NK-92 (cell line): ENCODE measurements around the gene NANOS3.

Experiments used
- DNase-seq: peaks from one replicate; lab custom pipeline; 2025; ENCODE audit not compliant: unreplicated experiment; lab: John Stamatoyannopoulos, UW

The NANOS3 gene

DNA sequence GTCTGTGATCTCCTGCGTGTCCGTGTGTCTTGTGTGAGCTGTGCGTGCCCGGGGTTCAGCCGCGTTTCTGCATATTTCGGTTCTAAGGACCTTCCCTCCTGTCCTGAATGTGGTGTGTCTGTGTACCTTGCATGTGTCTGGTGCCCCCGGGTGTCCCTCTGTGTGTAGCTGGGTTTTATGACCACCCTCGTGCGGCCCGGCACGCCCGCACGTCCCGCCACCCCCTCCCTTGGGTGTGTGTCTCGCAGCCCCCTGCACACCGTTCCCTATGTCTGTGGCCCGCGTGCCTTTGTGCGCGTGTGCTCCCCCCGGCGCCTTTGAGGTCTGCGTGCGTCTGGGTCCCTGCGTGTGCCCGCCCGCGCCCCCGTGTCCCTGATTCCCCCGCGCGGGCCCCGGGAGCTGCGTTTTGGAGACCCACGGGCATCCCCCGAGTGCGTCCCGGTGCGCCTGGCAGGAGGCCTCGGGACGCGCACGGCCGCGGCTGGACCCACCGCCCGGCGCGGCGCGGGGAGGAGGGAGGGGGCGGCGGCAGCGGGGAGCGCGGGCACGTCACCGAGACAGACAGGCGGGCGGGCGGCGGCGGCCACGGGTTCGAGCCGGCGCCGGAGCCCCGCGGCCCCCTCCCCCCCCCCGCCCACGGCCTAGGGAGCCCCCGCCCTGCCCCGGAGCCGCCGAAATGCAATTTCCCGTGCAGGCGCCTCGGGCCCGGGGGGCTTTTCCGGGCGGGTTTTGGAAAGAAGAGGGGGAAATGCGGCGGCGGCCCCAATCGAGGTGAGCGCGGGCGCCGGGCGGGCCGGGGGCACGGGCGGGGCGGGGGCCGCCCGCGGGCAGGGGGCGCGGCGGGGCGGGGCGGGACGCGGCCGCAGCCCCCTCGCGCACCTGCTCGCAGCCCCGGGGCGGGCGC lies 12.0 kb upstream of the NANOS3 start:
- no peak for DNase-seq

DNA sequence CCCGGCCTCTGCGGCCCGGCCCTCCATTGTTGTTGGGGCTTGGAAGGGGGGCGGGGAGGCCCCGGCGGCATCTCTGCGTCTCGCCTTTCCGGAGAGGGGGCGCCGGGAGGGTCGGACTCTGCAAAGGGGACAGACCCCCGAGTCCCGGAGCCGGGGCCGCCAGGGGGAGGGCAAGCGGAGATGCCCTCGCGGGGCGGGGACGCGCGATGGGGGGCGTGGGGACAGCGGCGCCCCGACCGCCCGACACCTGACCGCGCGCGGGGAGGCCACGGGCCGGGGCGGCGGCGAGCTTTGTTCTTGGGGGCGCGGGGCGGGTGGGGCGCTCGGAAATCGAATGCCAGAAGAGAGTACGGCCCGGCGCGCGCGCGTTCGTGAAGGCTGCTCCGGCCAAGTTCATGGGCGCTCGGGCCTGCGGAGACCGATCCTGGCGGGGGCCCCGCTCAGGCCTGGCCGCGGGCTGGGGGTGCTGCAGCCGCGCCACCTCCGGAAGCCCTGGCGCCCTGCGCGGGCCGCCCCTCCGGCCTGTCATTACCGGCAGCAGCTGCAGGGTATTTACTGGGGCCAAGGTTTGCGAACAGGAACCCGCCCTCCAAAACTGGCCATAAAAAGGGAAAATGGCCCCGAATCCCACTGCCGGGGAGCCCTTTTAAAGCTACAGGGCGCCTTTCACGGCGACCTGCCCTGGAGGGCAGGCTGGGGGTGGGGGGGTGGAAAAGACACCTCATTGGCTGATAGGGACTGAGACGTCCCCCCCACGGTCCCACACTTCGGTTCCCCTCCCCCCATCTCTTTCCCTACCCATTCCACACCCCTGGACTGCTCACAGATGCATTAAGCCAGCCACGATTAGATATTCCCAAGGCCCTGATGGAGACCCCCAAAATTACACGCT lies 11.1 kb upstream of the NANOS3 start:
- no peak for DNase-seq

DNA sequence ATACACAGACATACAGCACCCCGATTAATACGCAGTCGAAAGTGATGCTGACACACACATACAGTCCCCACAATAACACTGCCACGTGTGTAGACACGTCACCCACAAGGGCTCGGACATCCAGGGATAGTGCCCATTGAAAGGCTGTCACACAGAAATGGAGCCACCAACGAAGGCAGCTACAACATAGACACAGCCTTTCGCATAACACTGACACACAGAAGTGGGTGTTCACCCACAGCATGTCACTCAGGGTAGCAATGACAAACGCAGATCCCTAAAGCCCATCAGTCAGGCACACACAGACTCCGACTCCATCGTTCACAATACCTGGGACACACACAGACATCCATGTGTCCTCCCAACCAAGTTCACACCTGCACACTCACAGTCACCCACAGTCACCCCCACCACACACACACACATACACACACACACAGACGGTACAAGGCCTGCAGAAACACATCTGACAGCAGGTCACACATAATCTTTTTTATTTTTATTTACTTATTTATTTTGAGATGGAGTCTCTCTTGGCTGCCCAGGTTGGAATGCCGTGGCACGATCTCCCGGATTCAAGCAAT lies 10.4 kb upstream of the NANOS3 start:
- no peak for DNase-seq

DNA sequence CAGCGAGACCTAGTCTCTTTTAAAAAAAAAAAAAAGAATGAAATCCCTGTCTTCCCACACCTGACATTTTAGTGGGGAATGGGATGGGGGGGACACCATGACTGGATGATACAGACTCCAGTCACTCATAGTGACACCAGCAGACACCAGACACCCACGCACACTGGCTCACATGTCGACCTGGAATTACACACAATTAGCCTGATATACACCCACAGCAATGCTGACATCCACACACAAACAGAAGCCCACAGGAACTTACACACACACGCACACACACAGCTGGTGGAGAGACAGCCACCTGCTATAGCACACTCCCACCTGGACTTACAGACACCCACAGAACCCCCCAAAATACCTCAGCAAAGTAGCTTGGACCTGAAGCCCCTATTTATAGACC lies 8.3 kb upstream of the NANOS3 start:
- no peak for DNase-seq

DNA sequence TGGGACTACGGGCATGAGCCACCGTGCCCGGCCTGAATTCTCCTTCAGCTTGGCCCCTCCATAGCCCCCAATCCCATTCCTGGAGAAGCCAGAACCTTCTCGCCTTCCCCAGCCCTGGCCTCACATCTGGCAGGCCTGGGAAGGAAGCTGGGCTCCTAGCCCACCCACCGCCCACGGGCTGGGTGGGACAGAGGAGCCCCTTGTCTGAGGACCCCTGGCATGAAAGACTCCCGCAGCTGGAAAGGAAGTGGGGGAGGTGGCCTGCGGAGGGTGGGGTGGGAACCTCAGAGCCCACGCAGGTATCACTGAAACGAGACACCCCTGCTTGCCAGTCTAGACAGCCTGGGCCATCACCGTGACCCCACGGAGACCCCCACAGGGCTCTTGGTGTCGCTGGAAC lies 7.7 kb upstream of the NANOS3 start:
- DNase-seq, result no peak

DNA sequence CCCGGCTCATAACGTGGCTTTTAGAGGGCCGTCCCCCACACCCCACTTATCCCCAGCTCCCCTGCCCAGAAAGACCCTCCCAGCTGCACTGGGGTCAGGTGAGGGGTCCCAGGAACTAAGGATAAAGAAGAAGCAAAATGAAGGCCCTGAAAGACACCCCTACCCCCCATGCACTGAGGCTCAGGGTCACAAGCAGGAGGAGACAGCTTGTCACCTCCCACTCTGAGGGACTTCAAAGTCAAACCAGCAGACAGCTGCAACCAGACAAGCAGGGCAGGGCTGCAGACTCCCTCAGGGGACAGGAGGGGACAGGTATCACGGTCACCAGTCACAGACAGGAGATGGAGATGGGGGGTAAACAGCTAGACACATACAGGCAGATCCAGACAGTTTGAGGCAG lies 6.1 kb upstream of the NANOS3 start:
- no peak for DNase-seq

DNA sequence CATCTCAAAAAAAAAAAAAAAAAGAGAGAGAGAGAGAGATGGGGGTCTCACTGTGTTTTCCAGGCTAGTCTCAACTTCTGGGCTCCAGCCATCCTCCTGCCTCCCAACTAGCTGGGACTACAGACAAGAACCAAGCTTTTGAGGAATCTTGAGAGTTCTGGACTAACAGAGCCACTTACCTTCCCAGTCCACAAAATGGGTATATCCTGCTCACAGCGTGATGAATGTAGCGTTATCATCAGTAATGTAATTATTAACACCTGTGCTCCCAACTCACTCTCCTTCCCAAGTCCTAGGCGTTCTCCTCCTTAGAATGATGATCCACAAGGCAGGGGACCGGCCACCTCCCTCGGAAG lies 4.6 kb upstream of the NANOS3 start:
- DNase-seq, result no peak

DNA sequence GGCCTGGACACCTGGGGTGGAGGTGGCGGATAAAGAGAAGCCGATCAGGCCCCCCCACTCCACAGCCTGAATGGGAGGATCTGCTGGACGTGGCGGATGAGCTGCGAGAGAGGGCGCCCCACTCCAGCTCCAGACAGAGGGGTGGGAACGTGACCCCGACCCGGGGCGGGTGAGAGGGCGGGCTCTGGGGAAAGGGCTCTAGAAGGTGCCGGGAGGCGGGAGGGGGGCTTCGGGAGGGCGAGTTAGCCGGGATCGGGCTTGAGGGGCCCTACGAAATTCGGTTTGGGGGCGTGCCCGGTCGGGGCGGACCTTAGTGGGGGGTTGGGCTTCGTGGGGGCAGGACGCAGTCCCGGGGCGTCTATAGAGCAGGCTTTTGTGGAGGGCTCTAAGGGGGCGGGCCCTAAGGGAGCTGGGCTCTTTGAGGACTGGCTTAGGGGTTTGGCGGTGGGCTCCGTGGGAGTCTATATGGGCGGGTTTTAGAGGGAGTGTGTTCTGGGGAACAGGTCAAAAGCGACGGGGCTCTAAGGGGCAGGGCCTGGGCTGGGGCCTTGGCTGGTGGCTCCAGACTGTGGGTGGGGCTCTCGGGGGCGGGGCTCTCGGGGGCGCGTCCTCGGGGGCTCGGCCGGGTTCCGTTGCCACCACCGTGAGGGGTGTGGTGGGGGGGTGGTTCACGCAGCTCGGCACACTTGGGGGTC lies 4.1 kb upstream of the NANOS3 start:
- DNase-seq, result no peak

DNA sequence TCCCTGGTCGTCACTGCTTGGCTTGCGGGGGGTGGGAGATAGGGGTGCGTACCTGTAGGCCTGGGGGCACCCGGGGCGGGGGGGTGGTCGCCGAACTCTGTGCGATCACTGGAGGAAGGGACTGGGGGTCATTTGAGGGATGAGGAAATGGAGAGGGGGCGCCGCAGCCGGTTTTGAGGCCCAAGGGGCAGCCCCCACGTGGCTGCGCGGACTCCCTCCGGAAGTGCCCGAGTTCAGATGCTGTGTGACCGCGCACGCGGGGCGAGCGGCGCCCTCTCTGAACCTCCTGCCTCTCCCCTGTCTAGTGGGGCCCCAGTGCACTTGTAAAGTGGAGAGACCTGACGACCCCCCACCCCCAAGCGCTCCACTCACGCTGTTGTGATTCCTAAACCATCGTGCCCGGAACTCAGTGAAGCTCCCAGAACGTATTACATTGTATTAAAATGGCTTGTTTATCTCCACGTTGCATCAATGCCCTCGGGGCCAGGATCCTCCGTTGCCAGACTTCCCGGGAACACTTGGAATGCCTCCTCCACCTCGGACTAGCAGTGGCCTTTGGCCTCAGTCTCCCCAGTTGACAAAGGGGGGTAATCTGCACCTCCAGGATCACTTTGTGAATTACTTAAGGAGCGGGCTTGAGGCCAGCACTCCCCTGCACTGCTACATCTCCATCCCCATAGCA lies 3.0 kb upstream of the NANOS3 start:
- no peak for DNase-seq

DNA sequence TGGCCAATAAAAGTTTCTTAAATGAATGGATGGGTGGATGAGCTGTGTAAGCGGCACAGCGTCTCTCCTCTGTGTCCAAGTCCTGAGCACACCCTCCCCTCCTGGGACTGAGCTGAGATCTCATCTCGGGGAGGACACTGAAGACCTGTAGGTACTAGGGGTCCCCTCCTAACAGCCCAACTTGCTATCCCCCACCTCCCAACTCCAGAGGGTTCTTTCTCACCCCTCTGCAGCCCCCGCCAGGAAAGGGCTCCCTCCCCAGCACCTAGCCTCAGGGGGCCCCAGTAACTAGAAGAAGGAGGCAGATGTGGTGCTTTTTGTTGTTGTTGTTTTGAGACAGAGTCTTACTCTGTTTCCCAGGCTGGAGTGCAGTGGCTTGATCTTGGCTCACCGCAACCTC lies 1.1 kb upstream of the NANOS3 start:
- no peak for DNase-seq

DNA sequence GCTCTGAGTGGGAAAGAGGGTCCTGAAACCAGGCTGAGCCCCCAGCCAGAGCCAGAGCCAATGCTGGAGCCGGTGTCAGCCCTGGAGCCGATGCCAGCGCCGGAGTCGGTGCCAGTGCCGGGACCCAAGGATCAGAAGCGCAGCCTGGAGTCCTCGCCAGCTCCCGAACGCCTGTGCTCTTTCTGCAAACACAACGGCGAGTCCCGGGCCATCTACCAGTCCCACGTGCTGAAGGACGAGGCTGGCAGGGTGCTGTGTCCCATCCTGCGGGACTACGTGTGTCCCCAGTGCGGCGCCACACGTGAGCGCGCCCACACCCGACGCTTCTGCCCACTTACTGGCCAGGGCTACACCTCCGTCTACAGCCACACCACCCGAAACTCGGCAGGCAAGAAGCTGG lies 369 bp downstream of the NANOS3 start:
- no peak for DNase-seq

DNA sequence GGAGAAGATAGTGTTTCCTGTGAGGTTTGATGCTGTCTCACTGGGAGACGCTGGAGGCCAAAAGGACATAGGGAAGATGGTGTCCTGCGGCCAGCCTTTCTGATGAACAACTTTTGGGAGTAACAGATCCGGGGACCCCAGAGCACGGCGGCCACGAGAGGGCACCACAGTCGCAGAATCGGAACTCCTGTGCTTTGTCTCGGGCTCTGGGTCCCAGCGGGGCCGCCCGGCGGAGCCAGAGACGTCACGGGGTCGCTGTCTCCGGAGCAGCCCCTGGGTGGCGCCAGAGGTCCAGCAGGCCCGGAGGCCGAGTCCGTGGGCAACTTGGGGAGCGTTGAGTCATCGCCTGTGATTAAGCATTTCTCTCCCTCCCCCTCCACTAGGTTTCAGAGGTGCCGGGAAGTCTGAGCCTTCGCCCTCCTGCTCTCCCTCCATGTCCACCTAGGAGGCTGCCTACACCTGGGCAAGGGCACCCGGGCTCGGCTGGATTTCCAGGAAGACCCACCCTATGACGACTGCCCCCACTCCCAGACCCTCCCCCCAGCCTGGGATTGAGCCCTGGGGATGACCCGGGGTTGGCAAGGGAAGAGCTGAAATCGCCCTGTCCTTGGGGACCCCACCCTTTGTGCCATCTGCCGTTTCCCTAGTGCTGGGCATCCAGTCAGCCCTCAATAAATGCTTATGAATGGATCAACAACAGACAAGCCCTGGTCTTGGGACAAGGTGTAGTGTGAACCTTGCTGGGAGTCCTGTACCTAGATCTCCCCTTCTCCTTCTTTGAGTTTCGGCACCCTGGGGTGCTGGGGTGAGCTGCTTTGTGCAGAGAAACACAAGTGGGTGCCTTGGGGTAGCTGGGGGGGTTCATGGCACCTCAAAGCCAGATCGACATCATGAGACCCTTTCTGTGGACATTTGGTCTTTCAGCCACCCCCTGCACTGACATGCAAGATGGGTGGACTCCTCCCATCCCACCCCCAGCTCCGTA lies 3.4 kb downstream of the NANOS3 start:
- peak; percentile 48 for DNase-seq

DNA sequence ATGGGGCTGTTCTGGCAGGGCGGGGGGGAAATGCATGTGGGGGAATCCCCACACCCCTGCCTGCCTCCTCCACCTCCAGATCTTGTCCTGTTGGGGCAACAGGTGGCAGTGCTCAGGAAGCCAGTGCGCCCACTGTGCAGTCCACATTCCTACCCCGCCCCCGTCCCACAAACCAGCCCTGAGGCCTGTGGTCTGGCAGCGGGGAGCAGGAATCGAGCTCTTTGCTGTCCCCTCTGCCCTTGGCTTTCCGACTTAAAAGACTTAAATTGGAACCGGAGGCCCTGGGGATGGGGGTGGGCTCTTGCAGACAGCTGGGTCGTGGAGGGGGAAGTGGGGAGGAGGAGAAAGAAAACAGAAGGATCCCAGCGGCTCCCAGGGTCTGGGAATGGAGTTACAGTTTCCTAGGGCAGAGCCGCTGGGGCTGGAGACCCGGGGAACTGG lies 4.3 kb downstream of the NANOS3 start:
- DNase-seq, result no peak

DNA sequence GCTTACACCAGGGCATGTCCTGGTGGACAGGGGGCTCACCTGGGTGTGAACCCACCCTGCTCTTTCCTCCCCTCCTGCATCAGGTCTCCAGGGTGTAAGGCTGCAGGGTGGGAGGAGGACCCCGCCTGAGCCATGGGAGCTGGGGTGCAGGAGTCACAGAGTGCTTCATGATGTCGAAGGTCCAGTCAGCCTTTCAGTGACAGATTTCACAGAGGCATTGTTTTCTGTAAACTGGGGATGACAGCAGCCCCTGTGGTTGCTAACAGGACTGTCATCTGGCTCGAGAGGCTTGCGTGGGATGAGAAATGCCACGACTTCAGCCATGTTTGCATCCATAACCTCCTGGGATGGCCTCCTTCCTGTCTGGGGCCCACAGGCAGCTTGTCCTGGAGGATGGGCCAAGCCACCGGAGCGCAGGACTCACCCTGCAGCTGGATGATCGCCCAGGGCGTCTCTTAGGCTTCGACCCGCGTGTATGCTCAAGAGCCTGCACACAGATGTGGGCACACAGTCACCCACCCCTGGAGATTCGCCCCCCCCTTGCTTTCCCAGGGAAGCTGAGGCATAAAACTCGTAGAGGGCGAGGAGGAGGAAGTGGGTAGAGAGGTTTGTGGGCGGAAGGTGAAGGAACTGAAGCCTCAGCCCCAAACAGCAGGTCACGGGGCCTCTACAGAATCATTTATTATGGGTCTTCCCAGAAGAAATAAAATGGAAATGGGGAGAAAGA lies 4.9 kb downstream of the NANOS3 start:
- no peak for DNase-seq

DNA sequence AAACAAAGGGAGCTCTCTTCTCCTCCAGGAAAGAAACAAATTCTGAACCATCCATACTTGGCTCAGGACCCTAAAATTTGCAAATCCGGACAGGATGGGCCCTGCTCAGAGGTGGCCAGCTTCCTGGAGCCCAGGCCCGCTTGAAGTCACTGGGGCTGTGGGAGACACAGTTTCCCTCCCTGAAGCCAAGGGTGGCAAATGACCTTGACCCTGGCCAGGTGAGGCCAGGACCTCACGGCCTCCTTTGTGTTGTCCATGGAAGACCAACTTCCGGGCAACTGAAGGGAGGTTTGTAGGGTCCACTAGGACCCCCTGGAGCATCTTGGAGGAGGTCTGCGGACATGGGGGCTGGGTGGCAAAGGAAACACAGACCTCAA lies 5.5 kb downstream of the NANOS3 start:
- DNase-seq, result no peak

DNA sequence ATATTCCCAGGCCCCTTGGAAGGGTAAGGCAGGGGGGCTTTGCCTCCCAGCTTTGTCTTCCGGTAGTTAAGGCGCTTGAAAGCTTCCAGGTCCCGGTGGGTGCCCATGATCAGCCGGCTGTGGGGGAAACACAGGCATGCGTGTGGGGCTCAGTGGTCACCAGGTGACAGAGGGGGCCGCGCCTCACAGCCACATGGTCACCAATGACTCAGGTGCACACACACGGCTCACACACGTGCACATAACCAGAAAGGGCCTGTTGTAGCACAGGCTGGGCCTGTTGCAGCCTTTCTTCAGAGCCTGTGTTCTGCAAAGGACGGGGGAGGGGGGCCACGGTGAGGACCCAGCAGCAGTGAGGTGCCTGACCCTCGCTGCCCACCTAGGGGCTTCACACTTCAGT lies 5.9 kb downstream of the NANOS3 start:
- no peak for DNase-seq

DNA sequence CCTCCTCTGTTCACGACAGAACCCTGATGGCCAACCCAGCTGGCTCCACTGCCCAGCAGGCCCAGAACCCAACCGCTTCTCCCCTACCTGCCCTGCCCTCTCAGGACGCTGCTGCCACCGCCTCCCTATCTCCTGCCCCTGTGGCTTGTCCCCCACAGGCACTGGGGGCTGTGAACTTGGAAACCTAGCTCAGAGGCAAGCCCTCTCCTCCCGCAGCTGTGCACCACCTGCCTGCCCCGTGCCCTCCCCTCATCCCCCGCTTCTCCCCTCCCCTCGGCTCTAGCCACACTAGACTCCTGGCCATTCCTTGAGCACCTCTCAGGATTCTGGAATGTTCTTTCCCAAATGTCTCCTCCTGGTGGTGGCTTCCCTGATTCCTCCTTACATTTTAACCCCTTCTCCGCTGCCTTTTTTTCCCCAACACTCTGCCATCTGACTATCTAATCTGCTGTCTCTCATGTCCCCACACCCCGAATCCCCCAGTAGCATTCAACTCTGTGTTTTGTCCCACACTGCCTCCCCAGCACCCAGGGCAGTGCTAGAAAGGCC lies 6.7 kb downstream of the NANOS3 start:
- DNase-seq, result no peak

DNA sequence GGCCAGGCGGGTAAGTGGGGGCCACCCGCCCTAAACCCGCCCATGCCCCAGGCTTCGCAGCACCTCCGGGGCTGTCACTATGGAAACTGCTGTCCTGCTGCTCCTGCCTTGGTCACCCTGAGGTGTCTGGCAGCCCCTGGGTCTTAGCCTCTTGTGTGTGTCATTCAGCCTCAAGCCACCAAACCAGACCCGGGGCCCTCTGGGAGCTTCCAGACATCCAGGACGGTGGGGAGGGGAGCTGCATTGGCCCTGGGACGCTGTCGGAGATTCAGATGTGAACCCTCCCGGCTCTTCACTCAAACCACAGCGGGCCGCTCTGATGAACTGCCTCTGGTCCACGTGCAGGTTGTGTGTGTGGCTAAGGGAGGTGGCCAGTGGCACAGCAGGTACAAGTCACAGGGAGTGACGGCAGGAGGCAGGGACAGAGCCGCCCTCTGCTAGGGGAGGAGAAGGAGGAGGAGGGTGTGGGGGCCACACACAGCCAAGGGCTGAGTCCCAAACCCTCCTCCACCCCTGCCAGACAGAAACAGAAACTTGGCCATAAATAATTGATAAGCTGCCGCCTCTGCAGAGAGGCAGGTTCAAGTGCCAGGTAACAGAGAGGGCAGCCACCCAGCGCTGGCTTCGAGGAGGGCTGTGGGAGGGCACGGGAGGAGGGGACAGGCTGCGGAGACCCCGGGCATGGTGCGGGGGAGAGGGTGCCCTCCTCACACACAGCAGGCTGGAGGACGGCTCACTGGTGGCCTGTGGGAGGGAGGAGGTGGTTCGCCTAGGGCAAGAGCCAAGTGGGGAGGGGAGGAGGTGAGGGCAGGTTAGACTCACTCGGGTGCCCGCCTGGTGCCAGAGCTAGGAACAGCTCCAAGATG lies 8.0 kb downstream of the NANOS3 start:
- DNase-seq, result no peak
